GM20000 (cell line): ENCODE measurements around the gene CATSPERE.

Source experiments
- DNase-seq: peaks from one replicate; pipeline ENCODE4 v3.0.0; 2012; ENCODE audit warnings: low spot score
- CTCF ChIP-seq: IDR thresholded peaks from 2 replicates; pipeline ENCODE4 v1.5.1; 2012; ENCODE audit warnings: mild to moderate bottlenecking, control low read depth; ENCODE audit errors: extremely low read depth, missing control alignments

The CATSPERE gene

DNA sequence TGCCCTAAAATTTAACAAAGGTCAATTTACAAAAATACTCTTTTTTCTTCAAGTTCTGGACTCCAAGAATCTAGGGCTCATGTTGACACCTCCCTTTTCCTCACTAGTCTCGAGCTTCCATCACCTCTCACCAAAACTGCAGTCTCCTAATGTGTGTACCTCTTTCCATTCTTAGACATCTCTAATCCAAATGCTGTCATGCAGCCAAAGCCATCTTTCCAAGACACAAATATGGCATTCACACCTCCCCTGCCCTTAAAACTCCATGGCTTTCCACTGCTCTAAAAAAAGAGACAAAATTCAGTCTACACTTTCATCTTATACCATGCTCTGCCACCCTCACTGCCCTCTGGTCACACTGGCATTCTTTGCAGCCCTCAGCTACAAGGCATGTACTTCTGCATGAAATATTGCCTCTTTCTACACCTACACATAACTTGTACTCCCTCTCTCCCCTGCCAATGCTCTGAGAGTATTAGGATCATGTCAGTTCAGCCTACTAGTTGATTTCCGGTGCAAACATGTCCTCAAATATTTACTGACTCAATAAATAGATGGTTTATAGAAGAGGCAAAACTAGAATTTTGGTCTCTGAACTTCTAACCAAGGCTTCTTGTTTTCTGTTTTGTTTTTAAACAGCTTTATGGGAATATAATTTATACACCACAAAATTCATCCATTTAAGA is 36.3 kb upstream of the CATSPERE start:
- no peak for DNase-seq
- no peak for TF ChIP-seq CTCF

- no peak for TF ChIP-seq CTCF
- no peak for DNase-seq
Measured at GRCh38 chr1:244427647-244428046, 33.4 kb upstream of the CATSPERE start.

- DNase-seq = no peak
- no peak for TF ChIP-seq CTCF
Measured at GRCh38 chr1:244429818-244430217, 31.3 kb upstream of the CATSPERE start.

DNA sequence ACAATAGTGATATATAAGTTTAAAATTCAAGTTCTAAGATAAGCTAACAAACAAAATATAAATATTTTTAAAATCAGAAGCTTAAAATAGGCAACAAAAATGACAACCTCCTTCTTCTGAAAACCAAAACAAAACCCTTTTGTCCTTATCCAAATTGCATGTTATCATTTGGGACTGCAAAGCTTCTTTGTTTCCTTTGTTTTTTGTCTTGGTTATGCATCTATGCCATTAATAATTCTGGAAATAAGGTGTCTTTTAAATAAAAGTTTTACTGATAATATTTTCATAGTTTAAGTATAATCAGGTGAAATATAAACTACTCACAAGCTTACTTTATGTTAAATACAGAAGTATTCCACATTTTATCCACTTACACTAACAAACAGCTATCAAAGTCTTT is 29.9 kb upstream of the CATSPERE start:
- TF ChIP-seq CTCF = no peak
- no peak for DNase-seq

- no peak for DNase-seq
- TF ChIP-seq CTCF = no peak
Measured at GRCh38 chr1:244435562-244436205, 25.4 kb upstream of the CATSPERE start.

- no peak for TF ChIP-seq CTCF
- no peak for DNase-seq
Measured at GRCh38 chr1:244436336-244437085, 24.6 kb upstream of the CATSPERE start.

DNA sequence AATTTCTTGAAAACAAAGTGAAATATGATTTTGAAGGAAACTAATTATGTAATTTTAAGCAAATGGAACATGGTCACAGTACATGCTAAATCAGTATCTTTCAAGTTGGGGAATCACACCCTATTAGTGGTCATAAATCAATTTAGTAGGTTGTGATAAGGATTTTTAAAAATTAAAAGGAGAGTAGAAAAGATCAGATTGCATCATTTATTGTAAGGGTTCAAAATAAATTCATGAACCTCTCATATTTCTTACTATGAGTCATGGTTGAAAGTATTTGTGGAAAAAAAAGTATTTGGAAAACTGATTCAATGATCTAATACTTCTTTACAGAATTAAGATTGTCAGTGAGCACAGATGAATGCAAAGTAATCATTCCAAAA is 24.0 kb upstream of the CATSPERE start:
- DNase-seq = no peak
- no peak for TF ChIP-seq CTCF
